ENCODE data around the gene EGF.

DNA sequence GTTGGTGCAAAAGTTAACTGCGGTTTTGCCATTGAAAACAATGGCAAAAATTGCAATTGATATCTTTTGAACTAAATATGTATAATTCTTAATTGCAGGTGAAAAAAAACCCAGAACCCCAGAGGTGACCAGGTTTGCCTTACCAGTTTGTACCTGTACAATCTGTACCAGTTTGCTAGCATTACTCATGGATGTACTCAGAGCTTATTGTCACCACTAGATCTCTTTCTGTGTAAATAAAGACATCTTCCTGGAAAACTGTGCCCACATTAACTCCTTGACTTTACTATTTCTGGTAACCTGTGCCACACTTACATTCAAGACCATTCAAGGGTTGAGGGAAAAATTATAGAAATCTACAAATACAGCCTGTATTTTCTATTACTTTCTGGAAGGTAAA lies 146.0 kb downstream of the EGF start:
- TF ChIP-seq, protein P1, sequence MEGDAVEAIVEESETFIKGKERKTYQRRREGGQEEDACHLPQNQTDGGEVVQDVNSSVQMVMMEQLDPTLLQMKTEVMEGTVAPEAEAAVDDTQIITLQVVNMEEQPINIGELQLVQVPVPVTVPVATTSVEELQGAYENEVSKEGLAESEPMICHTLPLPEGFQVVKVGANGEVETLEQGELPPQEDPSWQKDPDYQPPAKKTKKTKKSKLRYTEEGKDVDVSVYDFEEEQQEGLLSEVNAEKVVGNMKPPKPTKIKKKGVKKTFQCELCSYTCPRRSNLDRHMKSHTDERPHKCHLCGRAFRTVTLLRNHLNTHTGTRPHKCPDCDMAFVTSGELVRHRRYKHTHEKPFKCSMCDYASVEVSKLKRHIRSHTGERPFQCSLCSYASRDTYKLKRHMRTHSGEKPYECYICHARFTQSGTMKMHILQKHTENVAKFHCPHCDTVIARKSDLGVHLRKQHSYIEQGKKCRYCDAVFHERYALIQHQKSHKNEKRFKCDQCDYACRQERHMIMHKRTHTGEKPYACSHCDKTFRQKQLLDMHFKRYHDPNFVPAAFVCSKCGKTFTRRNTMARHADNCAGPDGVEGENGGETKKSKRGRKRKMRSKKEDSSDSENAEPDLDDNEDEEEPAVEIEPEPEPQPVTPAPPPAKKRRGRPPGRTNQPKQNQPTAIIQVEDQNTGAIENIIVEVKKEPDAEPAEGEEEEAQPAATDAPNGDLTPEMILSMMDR (conservative IDR thresholded peaks at IDR 0.05; ENCODE audit: low read depth, low read length) = no peak
- no peak for TF ChIP-seq EZH2 (IDR thresholded peaks at IDR 0.05; ENCODE audit: borderline replicate concordance, low read depth, low read length, poor library complexity, severe bottlenecking)

All from A673 (cell line).